Rectal smooth muscle tissue (tissue), 1 donor: ENCODE data around the gene LHFPL6.
"Not testable (repeated sequence)": the region's sequence is repeated elsewhere in the genome, so short reads cannot be mapped to it uniquely, and the experiment has no call there.

Experiments
- H3K27ac ChIP-seq: one replicate; pipeline ENCODE4 v1.7.0; 2013; ENCODE audit warnings: low read depth, low read length, inconsistent platforms
- H3K27me3 ChIP-seq: one replicate; pipeline ENCODE4 v1.7.0; 2013; ENCODE audit warnings: low read length; ENCODE audit not compliant: control insufficient read depth, insufficient read depth
- H3K36me3 ChIP-seq: one replicate; pipeline ENCODE4 v1.7.0; 2013; ENCODE audit warnings: low read length; ENCODE audit not compliant: control insufficient read depth, insufficient read depth
- H3K4me1 ChIP-seq: one replicate; pipeline ENCODE4 v1.7.0; 2013; ENCODE audit warnings: low read length; ENCODE audit not compliant: control insufficient read depth, insufficient read depth
- H3K4me3 ChIP-seq: one replicate; pipeline ENCODE4 v1.7.0; 2013; ENCODE audit warnings: low read length
- H3K9ac ChIP-seq: one replicate; pipeline ENCODE4 v1.7.0; 2013; ENCODE audit warnings: low read length

Gene LHFPL6

DNA sequence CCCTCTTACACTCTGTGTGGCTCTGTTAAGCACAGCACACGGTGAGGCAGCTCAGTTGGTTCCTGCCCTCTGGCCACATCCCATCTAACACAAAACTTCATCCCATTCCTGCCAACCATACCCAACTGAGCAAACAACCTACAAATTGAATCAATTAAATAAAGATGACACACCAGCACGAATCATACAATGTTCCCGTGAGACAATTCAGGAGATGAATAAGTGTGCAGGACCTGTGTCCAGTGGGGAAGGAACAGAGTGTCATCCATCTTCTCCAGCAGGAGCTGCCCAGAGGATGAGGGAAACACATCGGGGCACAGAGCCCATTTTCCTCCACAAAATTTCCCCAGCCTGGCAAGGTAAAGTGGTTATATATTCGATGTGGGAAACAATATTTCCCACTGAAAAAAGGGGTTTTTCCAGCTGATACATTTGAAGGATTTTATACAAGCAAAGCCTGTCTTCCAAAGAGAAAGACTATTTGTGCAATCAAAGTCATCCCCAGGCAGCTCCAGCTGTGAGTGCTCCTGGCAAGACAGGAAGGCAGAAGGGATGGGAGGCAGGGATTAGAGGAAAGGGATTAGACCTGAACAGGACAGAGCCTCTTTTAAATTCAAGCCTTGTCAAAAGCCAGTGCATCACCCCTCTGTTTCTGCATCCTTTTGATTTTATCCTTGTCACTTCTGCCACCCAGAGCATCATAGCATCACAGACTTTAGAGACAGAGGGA lies 240.2 kb downstream of the LHFPL6 start:
- no peak overlapping the region for H3K27ac ChIP-seq
- H3K9ac ChIP-seq: no peak overlapping the region

GRCh38 chr13:39353988-39354387 lies 249.0 kb downstream of the LHFPL6 start:
- Histone ChIP-seq H3K36me3 (no peaks in the 10 kb centered on the region), H3K4me1 (peaks cover 5% of the 10 kb centered on the region), H3K27me3 (no peaks in the 10 kb centered on the region), H3K4me3 (no peak overlapping the region), H3K27ac (no peak overlapping the region), H3K9ac (no peak overlapping the region)

More for the DNA sequence above, 240.2 kb downstream of the LHFPL6 start:
- Histone ChIP-seq H3K4me3 (no peak overlapping the region), H3K27me3 (no peaks in the 10 kb centered on the region), H3K4me1 (peaks cover 8% of the 10 kb centered on the region), H3K36me3 (no peaks in the 10 kb centered on the region)

- no peaks in the 10 kb centered on the region for H3K36me3 ChIP-seq
- H3K4me1 ChIP-seq: peaks cover 5% of the 10 kb centered on the region
- no peak overlapping the region for H3K27ac ChIP-seq
- H3K9ac ChIP-seq: no peak overlapping the region
- H3K4me3 ChIP-seq: no peak overlapping the region
- no peaks in the 10 kb centered on the region for H3K27me3 ChIP-seq
Observed at GRCh38 chr13:39350461-39350881, 252.5 kb downstream of the LHFPL6 start.

- H3K9ac ChIP-seq: no peak overlapping the region
- H3K4me3 ChIP-seq: no peak overlapping the region
- H3K4me1 ChIP-seq: peaks cover 5% of the 10 kb centered on the region
- H3K27ac ChIP-seq: no peak overlapping the region
- H3K27me3 ChIP-seq: no peaks in the 10 kb centered on the region
- H3K36me3 ChIP-seq: no peaks in the 10 kb centered on the region
Observed at GRCh38 chr13:39349391-39349960, 253.5 kb downstream of the LHFPL6 start.

- H3K4me3 ChIP-seq: no peak overlapping the region
- no peak overlapping the region for H3K9ac ChIP-seq
- no peaks in the 10 kb centered on the region for H3K36me3 ChIP-seq
- H3K27ac ChIP-seq: no peak overlapping the region
- H3K4me1 ChIP-seq: peaks cover 5% of the 10 kb centered on the region
- no peaks in the 10 kb centered on the region for H3K27me3 ChIP-seq
Observed at GRCh38 chr13:39347926-39348901, 254.8 kb downstream of the LHFPL6 start.

DNA sequence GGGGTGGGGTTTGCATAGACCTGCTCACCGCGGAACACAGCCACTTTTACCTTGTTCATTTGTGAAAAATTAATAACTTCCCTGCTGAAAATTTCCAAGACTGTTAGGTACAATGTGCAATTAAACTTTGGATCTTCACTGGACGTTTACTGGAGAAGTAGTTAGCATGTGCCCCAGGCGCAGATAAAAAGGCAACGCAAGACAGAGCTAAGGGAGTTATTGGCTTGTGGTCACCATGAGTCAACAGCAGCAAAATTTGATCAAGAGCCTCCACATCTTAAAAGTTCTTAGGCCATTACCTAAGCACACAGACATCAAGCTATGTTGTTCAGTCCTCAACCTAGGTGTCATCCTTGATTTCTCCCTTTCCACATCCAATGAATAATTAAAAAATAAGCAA lies 257.0 kb downstream of the LHFPL6 start:
- H3K9ac ChIP-seq: no peak overlapping the region
- no peaks in the 10 kb centered on the region for H3K36me3 ChIP-seq
- H3K4me1 ChIP-seq: peaks cover 5% of the 10 kb centered on the region
- H3K27me3 ChIP-seq: no peaks in the 10 kb centered on the region
- H3K4me3 ChIP-seq: no peak overlapping the region
- H3K27ac ChIP-seq: no peak overlapping the region

- Histone ChIP-seq H3K4me1 (no peaks in the 10 kb centered on the region), H3K27me3 (no peaks in the 10 kb centered on the region), H3K27ac (no peak overlapping the region), H3K9ac (no peak overlapping the region), H3K4me3 (no peak overlapping the region), H3K36me3 (no peaks in the 10 kb centered on the region)
Observed at GRCh38 chr13:39341251-39341650, 261.7 kb downstream of the LHFPL6 start.

- not testable (repeated sequence) for H3K4me3 ChIP-seq, H3K9ac ChIP-seq, H3K4me1 ChIP-seq, H3K36me3 ChIP-seq, H3K27me3 ChIP-seq, H3K27ac ChIP-seq
Observed at GRCh38 chr13:39338114-39338513, 264.9 kb downstream of the LHFPL6 start.

- Histone ChIP-seq H3K27ac (no peak overlapping the region), H3K9ac (no peak overlapping the region), H3K27me3 (no peaks in the 10 kb centered on the region), H3K4me1 (no peaks in the 10 kb centered on the region), H3K4me3 (no peak overlapping the region), H3K36me3 (no peaks in the 10 kb centered on the region)
Observed at GRCh38 chr13:39336937-39337336, 266.1 kb downstream of the LHFPL6 start.

- H3K4me3 ChIP-seq: no peak overlapping the region
- no peaks in the 10 kb centered on the region for H3K4me1 ChIP-seq
- H3K27ac ChIP-seq: no peak overlapping the region
- H3K27me3 ChIP-seq: no peaks in the 10 kb centered on the region
- H3K9ac ChIP-seq: no peak overlapping the region
- H3K36me3 ChIP-seq: no peaks in the 10 kb centered on the region
Observed at GRCh38 chr13:39336207-39336606, 266.8 kb downstream of the LHFPL6 start.

- H3K36me3 ChIP-seq: no peaks in the 10 kb centered on the region
- no peaks in the 10 kb centered on the region for H3K4me1 ChIP-seq
- H3K9ac ChIP-seq: no peak overlapping the region
- no peak overlapping the region for H3K4me3 ChIP-seq
- H3K27me3 ChIP-seq: no peaks in the 10 kb centered on the region
- H3K27ac ChIP-seq: no peak overlapping the region
Observed at GRCh38 chr13:39335721-39336120, 267.3 kb downstream of the LHFPL6 start.

DNA sequence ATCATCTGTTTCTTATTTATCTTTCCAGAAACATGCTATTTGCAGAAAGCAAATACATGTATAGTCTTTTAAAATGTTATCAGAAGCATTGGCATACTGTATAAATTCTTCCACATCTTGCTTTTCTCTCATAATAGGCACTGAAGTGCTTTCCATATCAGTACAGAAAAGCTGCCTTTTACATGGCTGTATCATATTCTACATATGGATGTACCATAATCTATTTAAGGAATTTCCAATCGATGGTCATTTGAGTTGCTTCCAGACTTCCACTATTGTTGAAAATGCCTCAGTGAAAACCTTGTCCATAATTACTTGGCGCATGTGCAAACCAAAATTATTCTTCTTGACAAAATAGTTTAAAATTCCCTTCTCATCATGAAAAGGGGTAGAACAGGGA lies 272.5 kb downstream of the LHFPL6 start:
- Histone ChIP-seq H3K27ac (no peak overlapping the region), H3K4me1 (no peaks in the 10 kb centered on the region), H3K36me3 (no peaks in the 10 kb centered on the region), H3K9ac (no peak overlapping the region), H3K27me3 (no peaks in the 10 kb centered on the region), H3K4me3 (no peak overlapping the region)
